ENCODE results near the gene KLC4.

The KLC4 gene

GRCh38 chr6:43061861-43062260 is 2.4 kb downstream of the KLC4 start:
- H3K4me3 ChIP-seq (ENCODE audit: low read length): no peak overlapping the region
- H3K79me1 ChIP-seq (ENCODE audit: low read length): peaks cover 17% of the 10 kb centered on the region
- no peak overlapping the region for H4K5ac ChIP-seq (ENCODE audit: low read length)
- H3K4me1 ChIP-seq (ENCODE audit: control insufficient read depth, low read depth, low read length): peaks cover 6% of the 10 kb centered on the region
- no peaks in the 10 kb centered on the region for H3K27me3 ChIP-seq (ENCODE audit: insufficient read depth, low read length, poor library complexity)
- no peak overlapping the region for H3K9ac ChIP-seq (ENCODE audit: low read length)
- H2AK5ac ChIP-seq (ENCODE audit: low read length): no peak overlapping the region
- H3K56ac ChIP-seq (ENCODE audit: low read length): no peak overlapping the region
- no peak overlapping the region for H2BK15ac ChIP-seq (replicated peaks; ENCODE audit: low read depth)
- no peak overlapping the region for H2BK5ac ChIP-seq (ENCODE audit: low read length)
- no peak overlapping the region for H3K4ac ChIP-seq (ENCODE audit: low read depth, low read length)
- H3K27ac ChIP-seq (ENCODE audit: low read depth, low read length): no peak overlapping the region
- H3K36me3 ChIP-seq (ENCODE audit: control insufficient read depth, insufficient read depth, low read length): no peaks in the 10 kb centered on the region
- no peak overlapping the region for H4K8ac ChIP-seq (ENCODE audit: low read depth, low read length)
- H3K18ac ChIP-seq (ENCODE audit: low read length): no peak overlapping the region
- H3K79me2 ChIP-seq (ENCODE audit: control insufficient read depth, insufficient read depth, low read length): peaks cover 13% of the 10 kb centered on the region
- H3K23ac ChIP-seq (ENCODE audit: low read length): no peak overlapping the region
- H2BK120ac ChIP-seq (ENCODE audit: low read depth, low read length): no peak overlapping the region
- DNase-seq: no peak
- WGBS (ENCODE audit: extremely low coverage, insufficient coverage, low lambda C conversion rate): no CpG with 5 or more reads among the region's 2 CpGs
- H3K4me2 ChIP-seq (ENCODE audit: low read length): no peak overlapping the region

DNA sequence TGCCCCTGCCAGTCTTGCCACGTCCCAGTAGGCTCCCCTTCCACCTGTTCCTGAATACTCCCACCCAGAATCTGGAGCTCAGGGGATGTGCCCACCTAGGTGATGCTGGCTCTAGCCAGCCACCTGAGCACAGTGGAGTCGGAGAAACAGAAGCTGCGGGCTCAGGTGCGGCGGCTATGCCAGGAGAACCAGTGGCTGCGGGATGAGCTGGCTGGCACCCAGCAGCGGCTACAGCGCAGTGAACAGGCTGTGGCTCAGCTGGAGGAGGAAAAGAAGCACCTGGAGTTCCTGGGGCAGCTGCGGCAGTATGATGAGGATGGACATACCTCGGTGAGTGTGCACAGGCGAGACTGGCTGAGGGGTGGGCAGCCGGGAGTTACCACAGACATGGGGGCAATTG is 3.4 kb downstream of the KLC4 start:
- Histone ChIP-seq H3K56ac (ENCODE audit: low read length) (no peak overlapping the region), H3K18ac (ENCODE audit: low read length) (no peak overlapping the region), H3K79me1 (ENCODE audit: low read length) (peaks cover 16% of the 10 kb centered on the region), H3K79me2 (ENCODE audit: control insufficient read depth, insufficient read depth, low read length) (peaks cover 13% of the 10 kb centered on the region), H3K27me3 (ENCODE audit: insufficient read depth, low read length, poor library complexity) (no peaks in the 10 kb centered on the region), H3K9ac (ENCODE audit: low read length) (no peak overlapping the region), H2BK120ac (ENCODE audit: low read depth, low read length) (no peak overlapping the region), H3K4me1 (ENCODE audit: control insufficient read depth, low read depth, low read length) (peaks cover 6% of the 10 kb centered on the region), H3K36me3 (ENCODE audit: control insufficient read depth, insufficient read depth, low read length) (no peaks in the 10 kb centered on the region), H2AK5ac (ENCODE audit: low read length) (no peak overlapping the region), H3K4me2 (ENCODE audit: low read length) (no peak overlapping the region), H4K5ac (ENCODE audit: low read length) (no peak overlapping the region), H3K4me3 (ENCODE audit: low read length) (no peak overlapping the region), H2BK5ac (ENCODE audit: low read length) (no peak overlapping the region), H3K4ac (ENCODE audit: low read depth, low read length) (no peak overlapping the region), H3K27ac (ENCODE audit: low read depth, low read length) (no peak overlapping the region), H4K8ac (ENCODE audit: low read depth, low read length) (no peak overlapping the region), H3K23ac (ENCODE audit: low read length) (no peak overlapping the region), H2BK15ac (replicated peaks; ENCODE audit: low read depth) (no peak overlapping the region)
- no CpG with 5 or more reads among the region's 12 CpGs for WGBS (ENCODE audit: extremely low coverage, insufficient coverage, low lambda C conversion rate)
- DNase-seq: no peak

DNA sequence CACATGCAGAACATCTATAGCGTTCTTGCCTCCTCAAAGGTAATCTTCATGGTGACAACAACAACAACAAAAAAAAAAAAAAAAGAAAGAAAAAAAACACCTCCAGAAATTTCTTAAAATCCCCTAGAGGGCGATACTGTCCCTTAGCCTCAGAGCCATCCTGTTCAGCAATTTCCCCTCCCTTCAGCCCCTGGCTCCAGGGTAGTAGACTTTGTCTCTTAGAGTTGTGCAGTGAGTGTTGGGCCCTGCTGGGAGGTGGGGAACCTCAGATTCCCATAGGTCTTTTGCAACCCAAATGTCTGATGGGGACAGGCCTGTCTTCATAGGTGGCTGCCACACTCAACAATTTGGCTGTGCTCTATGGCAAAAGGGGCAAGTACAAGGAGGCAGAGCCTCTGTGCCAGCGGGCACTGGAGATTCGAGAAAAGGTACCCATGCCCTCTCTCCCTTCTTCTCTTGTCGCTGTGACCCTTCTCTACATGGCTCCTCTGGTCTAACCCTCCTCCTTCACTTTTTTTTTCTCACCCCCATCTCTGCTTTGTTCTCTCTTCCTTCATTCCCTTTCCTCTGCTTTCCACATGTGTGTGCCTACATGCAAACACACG is 10.7 kb downstream of the KLC4 start:
- no peak overlapping the region for H3K18ac ChIP-seq (ENCODE audit: low read length)
- H2AK5ac ChIP-seq (ENCODE audit: low read length): peak overlapping the region; percentile 55
- no peak overlapping the region for H3K4me2 ChIP-seq (ENCODE audit: low read length)
- no peaks in the 10 kb centered on the region for H3K27me3 ChIP-seq (ENCODE audit: insufficient read depth, low read length, poor library complexity)
- H3K27ac ChIP-seq (ENCODE audit: low read depth, low read length): no peak overlapping the region
- H2BK15ac ChIP-seq (replicated peaks; ENCODE audit: low read depth): no peak overlapping the region
- no peak overlapping the region for H2BK5ac ChIP-seq (ENCODE audit: low read length)
- no peak overlapping the region for H2BK120ac ChIP-seq (ENCODE audit: low read depth, low read length)
- H3K79me1 ChIP-seq (ENCODE audit: low read length): no peaks in the 10 kb centered on the region
- H3K9ac ChIP-seq (ENCODE audit: low read length): peak overlapping the region; percentile 9
- no peaks in the 10 kb centered on the region for H3K36me3 ChIP-seq (ENCODE audit: control insufficient read depth, insufficient read depth, low read length)
- DNase-seq: peak; percentile 86
- no peak overlapping the region for H3K4ac ChIP-seq (ENCODE audit: low read depth, low read length)
- H3K23ac ChIP-seq (ENCODE audit: low read length): peak overlapping the region; percentile 3
- no peak overlapping the region for H3K4me3 ChIP-seq (ENCODE audit: low read length)
- H3K4me1 ChIP-seq (ENCODE audit: control insufficient read depth, low read depth, low read length): no peaks in the 10 kb centered on the region
- WGBS (ENCODE audit: extremely low coverage, insufficient coverage, low lambda C conversion rate): no CpG with 5 or more reads among the region's 6 CpGs
- no peak overlapping the region for H3K56ac ChIP-seq (ENCODE audit: low read length)
- no peak overlapping the region for H4K8ac ChIP-seq (ENCODE audit: low read depth, low read length)
- H4K5ac ChIP-seq (ENCODE audit: low read length): no peak overlapping the region
- H3K79me2 ChIP-seq (ENCODE audit: control insufficient read depth, insufficient read depth, low read length): no peaks in the 10 kb centered on the region

- Histone ChIP-seq H3K4me3 (ENCODE audit: low read length) (no peak overlapping the region), H2BK5ac (ENCODE audit: low read length) (peak overlapping the region; percentile 32)
- no CpG with 5 or more reads among the region's 6 CpGs for WGBS (ENCODE audit: extremely low coverage, insufficient coverage, low lambda C conversion rate)
Observed at GRCh38 chr6:43074847-43075669, 15.6 kb downstream of the KLC4 start.

GRCh38 chr6:43075670-43076463 is 16.4 kb downstream of the KLC4 start, which contains the start of gene PTK7:
Gene PTK7, plus strand, starts transcription at chr6:43076314. Its CDS starts 175 bp downstream, at chr6:43076489.
- peak within 1 kb of the TSS; percentile 92 for H3K4me3 ChIP-seq (ENCODE audit: low read length)
- peak within 1 kb of the TSS; percentile 46 for H3K18ac ChIP-seq (ENCODE audit: low read length)
- WGBS (ENCODE audit: extremely low coverage, insufficient coverage, low lambda C conversion rate): no CpG with 5 or more reads among the region's 60 CpGs
- DNase-seq: peak; percentile 96
- H2BK120ac ChIP-seq (ENCODE audit: low read depth, low read length): peak within 1 kb of the TSS; percentile 9
- peak within 1 kb of the TSS; percentile 99 for H3K9ac ChIP-seq (ENCODE audit: low read length)
- H2BK15ac ChIP-seq (replicated peaks; ENCODE audit: low read depth): no peak within 1 kb of the TSS
- H3K27ac ChIP-seq (ENCODE audit: low read depth, low read length): peak within 1 kb of the TSS; percentile 91
- H2AK5ac ChIP-seq (ENCODE audit: low read length): peak within 1 kb of the TSS; percentile 73
- peaks cover 17% of the 10 kb centered on the region for H3K4me1 ChIP-seq (ENCODE audit: control insufficient read depth, low read depth, low read length)
- peaks cover 41% of the 10 kb centered on the region for H3K79me2 ChIP-seq (ENCODE audit: control insufficient read depth, insufficient read depth, low read length)
- H4K5ac ChIP-seq (ENCODE audit: low read length): no peak within 1 kb of the TSS
- no peaks in the 10 kb centered on the region for H3K36me3 ChIP-seq (ENCODE audit: control insufficient read depth, insufficient read depth, low read length)
- peak within 1 kb of the TSS; percentile 46 for H3K4ac ChIP-seq (ENCODE audit: low read depth, low read length)
- peak within 1 kb of the TSS; percentile 83 for H3K4me2 ChIP-seq (ENCODE audit: low read length)
- H3K56ac ChIP-seq (ENCODE audit: low read length): peak within 1 kb of the TSS; percentile 97
- no peaks in the 10 kb centered on the region for H3K27me3 ChIP-seq (ENCODE audit: insufficient read depth, low read length, poor library complexity)
- H2BK5ac ChIP-seq (ENCODE audit: low read length): peak within 1 kb of the TSS; percentile 35
- H3K23ac ChIP-seq (ENCODE audit: low read length): peak within 1 kb of the TSS; percentile 85
- no peak within 1 kb of the TSS for H4K8ac ChIP-seq (ENCODE audit: low read depth, low read length)
- peaks cover 5% of the 10 kb centered on the region for H3K79me1 ChIP-seq (ENCODE audit: low read length)

More at GRCh38 chr6:43074847-43075669, 15.6 kb downstream of the KLC4 start:
- Histone ChIP-seq H4K5ac (ENCODE audit: low read length) (no peak overlapping the region), H4K8ac (ENCODE audit: low read depth, low read length) (no peak overlapping the region), H3K79me1 (ENCODE audit: low read length) (peaks cover 5% of the 10 kb centered on the region), H3K79me2 (ENCODE audit: control insufficient read depth, insufficient read depth, low read length) (peaks cover 36% of the 10 kb centered on the region), H3K23ac (ENCODE audit: low read length) (no peak overlapping the region), H3K4ac (ENCODE audit: low read depth, low read length) (no peak overlapping the region), H3K9ac (ENCODE audit: low read length) (peak overlapping the region; percentile 63), H3K36me3 (ENCODE audit: control insufficient read depth, insufficient read depth, low read length) (no peaks in the 10 kb centered on the region), H2AK5ac (ENCODE audit: low read length) (no peak overlapping the region), H3K18ac (ENCODE audit: low read length) (peak overlapping the region; percentile 28), H3K4me1 (ENCODE audit: control insufficient read depth, low read depth, low read length) (peaks cover 17% of the 10 kb centered on the region), H3K27me3 (ENCODE audit: insufficient read depth, low read length, poor library complexity) (no peaks in the 10 kb centered on the region), H3K4me2 (ENCODE audit: low read length) (peak overlapping the region; percentile 83), H2BK120ac (ENCODE audit: low read depth, low read length) (no peak overlapping the region), H2BK15ac (replicated peaks; ENCODE audit: low read depth) (no peak overlapping the region), H3K56ac (ENCODE audit: low read length) (peak overlapping the region; percentile 85), H3K27ac (ENCODE audit: low read depth, low read length) (peak overlapping the region; percentile 46)
- no peak for DNase-seq
